Activated T-helper 17 cell treated with anti-CD3 and anti-CD28 coated beads, Interleukin-2, amount 50 U/mL, for 72 hours (primary cell): Measurements from ENCODE around the gene SLC27A1. TPM values are rescaled to one million over a fixed set of nuclear protein-coding genes. Genes with fewer than 3 reads are reported as not detected.
"Not testable (repeated sequence)": the region's sequence is repeated elsewhere in the genome, so short reads cannot be mapped to it uniquely, and the experiment has no call there.

Source experiments
- ATAC-seq: fragments of 150-1000 bp; cut with Tn5 transposase; replicated peaks from 2 replicates; pipeline ENCODE4 v1.10.0; 2021; ENCODE audit warnings: mild to moderate bottlenecking, moderate library complexity
- H3K27ac Mint-ChIP-seq: one replicate; pipeline ENCODE4 v1.8.0; 2022; ENCODE audit warnings: mixed read lengths
- H3K27me3 Mint-ChIP-seq: one replicate; pipeline ENCODE4 v1.8.0; 2022; ENCODE audit warnings: mixed read lengths
- H3K36me3 Mint-ChIP-seq: one replicate; pipeline ENCODE4 v1.8.0; 2022; ENCODE audit warnings: low read depth, mild to moderate bottlenecking, mixed read lengths
- H3K4me1 Mint-ChIP-seq: one replicate; pipeline ENCODE4 v1.8.0; 2022; ENCODE audit warnings: mixed read lengths
- H3K4me3 Mint-ChIP-seq: one replicate; pipeline ENCODE4 v1.8.0; 2022; ENCODE audit warnings: mild to moderate bottlenecking, mixed read lengths
- H3K9me3 Mint-ChIP-seq: one replicate; pipeline ENCODE4 v1.8.0; 2022; ENCODE audit warnings: mixed read lengths
- total RNA-seq, 2 donors: library from RNA; stranded (reverse); gene quantifications; one replicate each; pipeline ENCODE4 v1.2.3, GENCODE V29; 2022

SLC27A1 gene
- total RNA-seq, 2 donors from 2014 or later: 3.8 to 6.7 TPM

DNA sequence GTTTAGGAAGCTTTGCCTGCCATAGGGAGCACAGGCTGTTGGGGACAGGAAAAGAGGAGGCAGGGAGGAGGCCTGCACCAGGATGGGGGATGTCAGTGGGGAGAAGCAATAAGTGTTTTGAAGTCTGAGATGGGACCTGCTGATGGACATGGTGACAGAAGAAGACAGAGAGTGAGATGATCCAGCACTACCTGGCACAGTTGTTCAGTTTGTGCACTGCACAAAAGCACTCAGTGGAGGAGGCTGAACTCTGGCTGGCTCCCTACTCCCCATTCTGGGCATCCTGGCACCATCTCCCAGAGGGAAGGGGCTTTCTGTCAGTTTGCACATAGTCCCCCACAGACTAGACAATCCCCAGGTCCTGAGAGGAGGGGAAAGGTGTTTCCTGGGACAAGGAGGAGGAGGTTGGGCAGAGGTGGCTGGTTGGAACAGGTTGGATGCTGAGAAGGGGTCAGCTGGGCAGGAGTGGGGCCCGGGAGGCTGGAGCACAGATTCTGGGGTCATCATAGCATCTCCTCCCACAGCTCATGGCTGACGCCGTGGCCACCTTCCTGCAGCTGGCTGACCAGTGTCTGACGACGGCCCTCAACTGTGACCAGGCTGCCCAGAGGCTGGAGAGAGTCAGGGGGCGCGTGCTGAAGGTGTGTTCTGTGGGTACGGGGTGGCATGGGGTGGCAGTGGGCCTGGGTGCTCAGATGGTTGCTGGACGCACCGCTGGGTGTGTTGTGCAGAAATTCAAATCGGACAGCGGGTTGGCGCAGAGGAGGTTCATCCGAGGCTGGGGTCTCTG, 72.7 kb downstream of the SLC27A1 start:
- Mint-ChIP-seq H3K4me1 (peaks cover 7% of the 10 kb centered on the region), H3K9me3 (no peaks in the 10 kb centered on the region), H3K27ac (no peak overlapping the region), H3K27me3 (no peaks in the 10 kb centered on the region), H3K4me3 (no peak overlapping the region), H3K36me3 (no peaks in the 10 kb centered on the region)
- no peak for ATAC-seq

DNA sequence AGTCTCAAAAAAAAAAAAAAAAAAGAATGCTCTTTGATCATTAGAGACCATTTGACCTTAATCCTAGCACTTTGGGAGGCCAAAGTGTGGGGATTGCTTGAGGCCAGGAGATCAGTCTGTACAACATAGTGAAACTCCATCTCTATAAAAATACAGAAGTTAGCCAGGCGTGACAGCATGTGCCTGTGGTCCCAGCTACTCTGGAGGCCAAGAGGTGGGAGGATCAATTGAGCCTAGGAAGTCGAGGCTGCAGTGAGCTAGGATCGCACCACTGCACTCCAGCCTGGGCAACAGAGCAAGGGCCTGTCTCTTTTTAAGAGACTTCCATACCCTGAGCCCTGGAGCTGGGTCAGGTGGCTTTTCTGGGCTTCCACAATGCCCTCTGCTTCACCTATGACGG, 73.7 kb downstream of the SLC27A1 start:
- no peak for ATAC-seq
- Mint-ChIP-seq H3K4me1 (no peaks in the 10 kb centered on the region), H3K27me3 (no peaks in the 10 kb centered on the region), H3K36me3 (no peaks in the 10 kb centered on the region), H3K9me3 (no peaks in the 10 kb centered on the region), H3K4me3 (no peak overlapping the region), H3K27ac (no peak overlapping the region)

DNA sequence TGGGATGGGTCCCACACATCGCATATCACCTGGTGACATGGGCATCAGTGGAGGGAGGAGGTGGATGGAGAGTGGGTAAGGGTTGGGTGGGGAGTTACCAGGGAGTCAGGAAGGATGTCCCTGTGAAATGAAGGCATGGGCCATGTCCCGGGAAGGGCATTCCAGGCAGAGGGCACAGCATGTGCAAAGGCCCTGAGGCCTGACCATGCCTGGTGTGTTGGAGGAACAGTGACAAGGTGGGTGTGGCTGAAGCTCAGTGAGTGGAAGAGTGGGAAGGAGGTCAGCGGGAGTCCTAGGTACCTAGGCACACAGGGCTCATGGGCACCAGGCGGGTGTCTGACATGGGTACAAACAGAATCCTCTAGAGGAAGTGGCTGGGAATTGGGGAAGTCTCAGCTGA, 74.1 kb downstream of the SLC27A1 start:
- Mint-ChIP-seq H3K36me3 (no peaks in the 10 kb centered on the region), H3K4me3 (no peak overlapping the region), H3K27ac (no peak overlapping the region), H3K4me1 (no peaks in the 10 kb centered on the region), H3K27me3 (no peaks in the 10 kb centered on the region), H3K9me3 (no peaks in the 10 kb centered on the region)
- no peak for ATAC-seq

DNA sequence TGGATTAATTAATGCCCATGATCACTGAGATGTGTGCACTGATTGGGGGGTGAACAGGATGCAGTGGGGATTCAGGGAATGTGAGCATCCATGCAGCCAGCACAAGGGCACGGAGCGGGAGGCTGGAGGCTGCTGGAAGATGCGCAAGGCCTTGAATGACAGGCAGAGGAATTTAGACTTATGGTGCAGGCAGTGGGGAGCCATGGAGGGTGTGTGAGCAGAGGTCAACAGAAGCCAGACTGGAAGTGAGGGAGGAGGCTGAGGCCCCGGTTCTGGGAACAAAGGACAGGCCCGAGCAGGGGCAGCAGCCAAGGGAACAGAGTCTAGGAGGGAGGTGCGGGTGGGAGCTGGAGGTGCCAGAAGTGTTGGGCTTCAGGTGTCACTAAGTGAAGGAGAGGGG, 77.8 kb downstream of the SLC27A1 start:
- Mint-ChIP-seq H3K4me3 (no peak overlapping the region), H3K27me3 (no peaks in the 10 kb centered on the region), H3K9me3 (no peaks in the 10 kb centered on the region), H3K36me3 (no peaks in the 10 kb centered on the region), H3K4me1 (no peaks in the 10 kb centered on the region), H3K27ac (peak overlapping the region; percentile 12)
- no peak for ATAC-seq

DNA sequence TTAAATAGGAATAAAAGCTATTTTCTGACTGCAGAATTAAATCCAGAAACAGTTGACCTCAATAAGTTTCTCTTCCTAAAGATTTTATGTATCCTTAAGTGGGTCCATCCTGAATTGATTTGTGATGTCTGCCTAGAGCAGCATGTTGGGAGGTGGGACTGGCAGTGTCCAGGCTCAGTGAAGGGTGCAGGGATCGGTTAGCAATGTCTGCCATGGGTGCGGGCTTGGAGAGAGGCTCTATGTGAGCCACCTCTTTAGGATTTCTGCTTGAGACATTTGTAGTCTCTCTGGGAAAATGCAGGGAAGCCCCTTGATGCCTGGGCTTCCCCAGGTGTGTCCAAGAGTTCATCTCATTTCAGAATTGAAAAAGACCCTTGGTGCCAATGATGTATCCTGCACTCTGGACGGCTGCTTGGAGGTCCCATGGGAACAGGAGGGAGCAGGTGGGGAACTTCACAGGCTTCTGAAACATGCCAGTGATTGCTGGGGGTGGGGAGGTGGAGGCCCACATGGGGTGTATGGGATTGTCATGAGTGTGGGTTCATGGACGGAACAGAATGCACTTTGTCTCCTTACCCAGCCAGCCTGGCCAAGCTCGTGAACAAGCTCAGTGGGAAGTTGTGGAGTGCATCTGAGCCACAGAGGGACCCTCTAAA, 78.9 kb downstream of the SLC27A1 start:
- H3K4me3 Mint-ChIP-seq: no peak overlapping the region
- H3K27me3 Mint-ChIP-seq: no peaks in the 10 kb centered on the region
- no peak overlapping the region for H3K27ac Mint-ChIP-seq
- no peaks in the 10 kb centered on the region for H3K9me3 Mint-ChIP-seq
- ATAC-seq: no peak
- no peaks in the 10 kb centered on the region for H3K36me3 Mint-ChIP-seq
- H3K4me1 Mint-ChIP-seq: no peaks in the 10 kb centered on the region

DNA sequence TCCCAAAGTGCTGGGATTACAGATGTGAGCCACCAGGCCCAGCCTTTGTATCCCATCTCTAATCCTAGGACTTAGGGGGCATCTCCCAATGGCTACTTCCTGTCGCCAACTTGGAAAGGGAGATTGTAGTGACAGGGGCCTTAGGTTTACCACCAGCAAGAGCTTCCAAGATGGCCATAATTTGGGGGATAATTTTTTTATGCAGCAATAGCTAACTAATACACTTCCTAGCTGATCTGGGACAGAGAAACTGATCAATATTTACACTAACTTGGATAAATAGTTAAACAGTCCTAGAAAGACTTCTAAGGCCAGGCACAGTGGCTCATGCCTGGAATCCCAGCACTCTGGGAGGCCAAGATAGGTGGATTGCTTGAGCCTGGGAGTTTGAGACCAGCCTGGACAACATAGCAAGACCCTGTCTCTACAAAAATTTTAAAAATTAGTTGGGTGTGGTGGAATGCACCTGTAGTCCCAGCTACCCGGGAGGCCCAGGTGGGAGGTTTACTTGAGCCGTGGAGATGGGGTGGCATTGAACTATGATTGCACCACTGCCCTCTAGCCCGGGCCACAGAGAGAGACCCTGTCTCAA, 79.8 kb downstream of the SLC27A1 start:
- ATAC-seq: no peak
- no peaks in the 10 kb centered on the region for H3K4me1 Mint-ChIP-seq
- H3K4me3 Mint-ChIP-seq: no peak overlapping the region
- H3K27ac Mint-ChIP-seq: no peak overlapping the region
- H3K9me3 Mint-ChIP-seq: no peaks in the 10 kb centered on the region
- no peaks in the 10 kb centered on the region for H3K27me3 Mint-ChIP-seq
- no peaks in the 10 kb centered on the region for H3K36me3 Mint-ChIP-seq

DNA sequence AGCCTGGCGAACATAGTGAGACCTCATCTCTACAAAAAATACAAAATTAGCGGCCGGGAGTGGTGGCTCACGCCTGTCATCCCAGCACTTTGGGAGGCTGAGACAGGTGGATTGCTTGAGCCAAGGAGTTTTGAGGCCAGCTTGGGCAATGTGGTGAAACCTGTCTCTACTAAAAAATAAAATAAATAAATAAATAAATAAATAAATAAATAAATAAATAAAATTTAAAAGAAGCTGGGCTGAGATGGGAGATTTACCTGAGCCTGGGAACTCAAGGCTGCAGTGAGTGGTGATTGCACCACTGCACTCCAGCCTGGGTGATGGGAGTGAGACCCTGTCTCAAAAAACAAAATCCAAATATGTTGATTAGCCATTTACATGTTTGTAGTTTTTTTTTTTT, 82.4 kb downstream of the SLC27A1 start:
- H3K4me3 Mint-ChIP-seq, H3K9me3 Mint-ChIP-seq, H3K27ac Mint-ChIP-seq, H3K4me1 Mint-ChIP-seq, ATAC-seq, H3K27me3 Mint-ChIP-seq: not testable (repeated sequence)
- peaks cover 13% of the 10 kb centered on the region for H3K36me3 Mint-ChIP-seq

DNA sequence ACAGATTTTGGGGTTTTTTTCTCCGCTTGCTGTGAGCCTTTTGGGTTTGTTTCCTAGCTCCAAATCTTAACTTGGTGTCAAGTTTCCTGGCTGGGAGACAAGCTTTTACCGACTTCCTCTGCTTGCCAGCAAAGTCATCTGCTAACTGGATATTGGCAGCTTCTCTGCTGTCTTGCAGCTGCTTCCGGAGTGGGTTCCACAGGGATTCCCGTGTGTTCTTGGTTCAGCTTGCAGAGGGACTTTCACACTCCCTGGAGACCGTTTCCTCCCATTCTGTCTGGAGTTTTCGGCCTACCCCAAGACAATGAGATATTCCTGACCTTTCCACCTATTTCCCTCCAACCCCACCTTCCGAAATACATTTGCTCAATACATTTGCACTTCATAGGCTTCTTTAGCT, 82.9 kb downstream of the SLC27A1 start:
- H3K4me1 Mint-ChIP-seq: no peaks in the 10 kb centered on the region
- peaks cover 13% of the 10 kb centered on the region for H3K36me3 Mint-ChIP-seq
- no peaks in the 10 kb centered on the region for H3K27me3 Mint-ChIP-seq
- H3K4me3 Mint-ChIP-seq: no peak overlapping the region
- no peak for ATAC-seq
- H3K27ac Mint-ChIP-seq: no peak overlapping the region
- H3K9me3 Mint-ChIP-seq: no peaks in the 10 kb centered on the region

DNA sequence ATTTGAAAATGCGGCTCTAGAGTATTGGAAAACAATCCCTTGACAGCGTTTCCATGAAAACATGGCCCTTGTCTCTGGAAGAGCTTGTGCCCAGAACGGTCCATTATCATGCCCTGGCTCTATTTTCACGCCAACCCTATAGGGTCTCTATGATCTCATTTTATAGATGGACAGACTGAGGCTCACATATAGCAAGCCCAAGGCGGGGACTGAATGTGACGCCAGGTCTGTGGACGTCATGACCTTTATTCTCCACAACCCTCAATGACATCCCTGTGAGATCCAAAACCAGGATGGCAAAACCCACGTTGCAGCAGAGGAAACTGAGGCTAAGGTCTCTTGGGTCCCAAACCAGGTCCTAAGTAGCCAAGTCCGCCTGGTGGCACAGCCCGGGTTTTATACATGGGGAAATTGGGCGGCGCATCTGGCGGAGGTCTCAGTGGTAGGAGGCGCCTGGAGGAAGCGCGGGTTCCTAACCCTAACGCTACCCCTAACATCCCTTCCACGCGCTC, 84.7 kb downstream of the SLC27A1 start:
- Mint-ChIP-seq H3K27me3 (no peaks in the 10 kb centered on the region), H3K9me3 (no peaks in the 10 kb centered on the region), H3K4me3 (peak overlapping the region; percentile 85), H3K4me1 (peaks cover 3% of the 10 kb centered on the region), H3K27ac (peak overlapping the region; percentile 69), H3K36me3 (peaks cover 30% of the 10 kb centered on the region)
- peak; percentile 21 for ATAC-seq

DNA sequence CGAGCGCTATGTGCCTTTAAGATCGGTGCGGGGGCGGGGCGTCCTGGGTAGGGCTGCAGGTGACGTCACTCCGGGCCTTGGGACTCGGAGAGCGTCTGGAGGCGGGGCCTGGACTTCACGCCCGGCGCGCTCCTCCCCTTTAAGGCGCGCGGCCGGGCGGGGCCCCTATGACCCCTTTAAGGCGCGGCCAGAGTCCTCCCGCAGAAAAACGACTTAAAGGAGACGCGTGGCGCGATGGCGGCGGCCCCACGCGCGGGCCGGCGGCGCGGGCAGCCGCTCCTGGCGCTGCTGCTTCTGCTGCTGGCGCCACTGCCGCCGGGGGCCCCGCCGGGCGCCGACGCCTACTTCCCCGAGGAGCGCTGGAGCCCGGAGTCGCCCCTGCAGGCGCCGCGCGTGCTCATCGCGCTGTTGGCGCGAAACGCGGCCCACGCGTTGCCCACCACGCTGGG, 85.2 kb downstream of the SLC27A1 start, which contains the start of gene COLGALT1:
Gene COLGALT1, plus strand, starts transcription at position 170 of the 449 bp plus-strand sequence. Its CDS starts 65 bp downstream, at position 235.
- ATAC-seq: peak; percentile 97
- Mint-ChIP-seq H3K4me3 (peak within 1 kb of the TSS; percentile 85), H3K4me1 (peaks cover 6% of the 10 kb centered on the region), H3K27me3 (no peaks in the 10 kb centered on the region), H3K36me3 (peaks cover 34% of the 10 kb centered on the region), H3K27ac (peak within 1 kb of the TSS; percentile 69), H3K9me3 (no peaks in the 10 kb centered on the region)

Other genes with a start within 250 kb of the SLC27A1 start
- 10 to 100 TPM; 14.1 to 17.6 TPM for gene OCEL1, start 244.3 kb upstream of the SLC27A1 start, total RNA-seq
- gene NR2F6, start 224.6 kb upstream of the SLC27A1 start, total RNA-seq: 1 to 10 TPM; 6.8 to 9.2 TPM
- under 1 TPM; 0.26 to 0.48 TPM for gene USHBP1, start 205.8 kb upstream of the SLC27A1 start, total RNA-seq
- gene BABAM1, start 203.1 kb upstream of the SLC27A1 start, total RNA-seq: 100 to 1,000 TPM in 1 of 2 donors, 10 to 100 TPM in 1; 73.4 to 115 TPM
- 10 to 100 TPM in 1 of 2 donors, 1 to 10 TPM in 1; 4.4 to 11.6 TPM for gene ANKLE1, start 188.6 kb upstream of the SLC27A1 start, total RNA-seq
- 1 to 10 TPM; 8.0 to 8.5 TPM for gene ABHD8, start 167.1 kb upstream of the SLC27A1 start, total RNA-seq
- gene MRPL34, start 164.7 kb upstream of the SLC27A1 start, total RNA-seq: 10 to 100 TPM; 56.2 to 95.9 TPM
- 10 to 100 TPM; 27.8 to 45.8 TPM for gene DDA1, start 161.0 kb upstream of the SLC27A1 start, total RNA-seq
- gene ANO8, start 135.7 kb upstream of the SLC27A1 start, total RNA-seq: 1 to 10 TPM; 3.6 to 3.9 TPM
- gene GTPBP3, start 133.0 kb upstream of the SLC27A1 start, total RNA-seq: 10 to 100 TPM; 14.7 to 29.6 TPM
- under 1 TPM in 1 of 2 donors, not detected in 1; 0.53 TPM for gene PLVAP, start 93.2 kb upstream of the SLC27A1 start, total RNA-seq
- 1 to 10 TPM; 1.8 to 4.8 TPM for gene CCDC194, start 76.3 kb upstream of the SLC27A1 start, total RNA-seq
- gene BST2, start 64.9 kb upstream of the SLC27A1 start, total RNA-seq: 100 to 1,000 TPM; 130 to 154 TPM
- gene MVB12A, start 50.5 kb upstream of the SLC27A1 start, total RNA-seq: 10 to 100 TPM; 42.6 to 48.9 TPM
- gene TMEM221, start 21.9 kb upstream of the SLC27A1 start, total RNA-seq: not detected
- gene NXNL1, start 9.6 kb upstream of the SLC27A1 start, total RNA-seq: not detected
- 10 to 100 TPM; 49.0 to 61.8 TPM for gene PGLS, start 41.1 kb downstream of the SLC27A1 start, total RNA-seq
- 10 to 100 TPM; 41.1 to 76.5 TPM for gene COLGALT1, start 85.1 kb downstream of the SLC27A1 start, total RNA-seq
- under 1 TPM; 0.16 to 0.45 TPM for gene UNC13A, start 217.8 kb downstream of the SLC27A1 start, total RNA-seq
- 10 to 100 TPM; 74.0 to 83.7 TPM for gene MAP1S, start 249.0 kb downstream of the SLC27A1 start, total RNA-seq